ENCODE results near the gene PACRG. TPM values are rescaled to one million over a fixed set of nuclear protein-coding genes. Genes with fewer than 3 reads are reported as not detected.

PACRG gene
- total and polyA plus RNA-seq, 2 of the 8 experiments (the other 6 are each of a cell fraction or from before 2014, with no cell fraction given) = 0.44 to 0.54 TPM

- CTCF ChIA-PET (ENCODE audit: partially characterized antibody) = no interaction called here
- no peak overlapping the region for H3K27ac ChIP-seq (ENCODE audit: low read depth, low read length)
- H3K18ac ChIP-seq (ENCODE audit: extremely low read depth, low read length) = no peak overlapping the region
- no peak overlapping the region for H2BK15ac ChIP-seq (ENCODE audit: low read length)
- no peak overlapping the region for H3K56ac ChIP-seq (replicated peaks; ENCODE audit: insufficient read length, low read depth, low read length)
- FAIRE-seq (no peak), DNase-seq (ENCODE audit: low read depth in 1 of 2, low spot score in 2 of 2) (no peak)
- no peak overlapping the region for H3K4ac ChIP-seq (replicated peaks; ENCODE audit: insufficient read length, low read depth, low read length)
- H3K23ac ChIP-seq (ENCODE audit: insufficient read length) = no peak overlapping the region
- H4K20me1 ChIP-seq (replicated peaks in 1 of 2; ENCODE audit: control insufficient read depth in 1 of 2, insufficient read depth in 2 of 2, low read length in 2 of 2) = no peaks in the 10 kb centered on the region
- no peak overlapping the region for H3K4me2 ChIP-seq (ENCODE audit: insufficient read depth in 1 of 2, low read depth in 2 of 2, low read length in 2 of 2)
- H2AFZ ChIP-seq (ENCODE audit: low read length) = no peak overlapping the region
- H3K27me3 ChIP-seq (replicated peaks in 1 of 4; ENCODE audit: control insufficient read depth in 3 of 4, extremely low read depth in 1 of 4, insufficient read depth in 3 of 4, low read length in 3 of 4) = no peaks in the 10 kb centered on the region
- no peak overlapping the region for H3K9ac ChIP-seq (replicated peaks in 1 of 4; ENCODE audit: extremely low read depth in 1 of 4, low read depth in 3 of 4, low read length in 3 of 4)
- no peak overlapping the region for H2BK5ac ChIP-seq (ENCODE audit: low read depth, low read length)
- TF ChIP-seq GABPA (IDR thresholded peaks at IDR 0.05; ENCODE audit: borderline replicate concordance, insufficient read depth, low read length) (no peak), KDM4A (IDR thresholded peaks at IDR 0.05; ENCODE audit: low read depth, low read length, severe bottlenecking) (no peak), SP1 (IDR thresholded peaks at IDR 0.05; ENCODE audit: low read depth, low read length) (no peak), CBX5 (IDR thresholded peaks at IDR 0.05; ENCODE audit: low read depth, low read length) (no peak), SIRT6 (IDR thresholded peaks at IDR 0.05; ENCODE audit: low read length) (no peak), GTF2F1 (IDR thresholded peaks at IDR 0.05; ENCODE audit: borderline replicate concordance, low read depth, low read length) (no peak), SUZ12 (IDR thresholded peaks at IDR 0.05; ENCODE audit: low read length) (no peak), BACH1 (IDR thresholded peaks at IDR 0.05; ENCODE audit: low read length) (no peak), NRF1 (IDR thresholded peaks at IDR 0.05; ENCODE audit: low read depth, low read length) (no peak), SP4 (IDR thresholded peaks at IDR 0.05; ENCODE audit: low read length) (no peak), RXRA (IDR thresholded peaks at IDR 0.05; ENCODE audit: insufficient read depth, low read depth, low read length) (no peak), USF2 (IDR thresholded peaks at IDR 0.05; ENCODE audit: low read length) (no peak), JUND (IDR thresholded peaks at IDR 0.05; ENCODE audit: low read length) (no peak), ZNF274 (IDR thresholded peaks at IDR 0.05; ENCODE audit: borderline replicate concordance, extremely low read depth, low read length) (no peak)
- H2AK5ac ChIP-seq (ENCODE audit: low read depth, low read length) = no peak overlapping the region
- no peak overlapping the region for H2BK120ac ChIP-seq (replicated peaks; ENCODE audit: low read depth, low read length)
- H2BK20ac ChIP-seq (ENCODE audit: low read length) = no peak overlapping the region
- H4K8ac ChIP-seq (ENCODE audit: extremely low read depth, insufficient read depth, low read length) = no peak overlapping the region
- no peaks in the 10 kb centered on the region for H3K23me2 ChIP-seq (ENCODE audit: low read depth, low read length)
- no peak overlapping the region for H3K4me3 ChIP-seq (ENCODE audit: extremely low read depth in 1 of 4, insufficient read depth in 2 of 4, low read depth in 3 of 4, low read length in 4 of 4)
- no peaks in the 10 kb centered on the region; a peak in 1 of 7 replicates for H3K4me1 ChIP-seq (replicated peaks in 1 of 4; ENCODE audit: control insufficient read depth in 3 of 4, insufficient read depth in 4 of 4, low read length in 3 of 4)
- no peaks in the 10 kb centered on the region for H3K79me2 ChIP-seq (ENCODE audit: control insufficient read depth in 1 of 2, insufficient read depth in 2 of 2, low read length in 2 of 2)
- no peaks in the 10 kb centered on the region for H3K79me1 ChIP-seq (ENCODE audit: low read depth, low read length)
- POLR2A ChIA-PET (ENCODE audit: partially characterized antibody) = no interaction called here
- H4K5ac ChIP-seq (ENCODE audit: insufficient read length, low read depth, low read length) = no peak overlapping the region
- H3K14ac ChIP-seq (ENCODE audit: insufficient read length) = no peak overlapping the region
- H3K36me3 ChIP-seq (ENCODE audit: control insufficient read depth in 2 of 4, insufficient read depth in 4 of 4, low read length in 3 of 4) = no peaks in the 10 kb centered on the region
- H4K91ac ChIP-seq (replicated peaks; ENCODE audit: insufficient read length, low read length) = no peak overlapping the region
- no peaks in the 10 kb centered on the region for H3K9me3 ChIP-seq (ENCODE audit: insufficient read depth in 2 of 2, low read depth in 1 of 2, low read length in 1 of 2)
- 95% methylated on average over 8 of the region's 8 CpGs; no CpG with 5 or more reads in 1 of the 2 experiments for WGBS, 2 experiments (ENCODE audit: extremely low coverage in 1 of 2, insufficient coverage in 1 of 2, insufficient read length in 1 of 2, insufficient replicate concordance in 2 of 2, low coverage in 1 of 2, low lambda C conversion rate in 2 of 2, missing lambda C conversion rate in 1 of 2)
- H2BK12ac ChIP-seq (ENCODE audit: low read depth, low read length) = no peak overlapping the region
These were observed 621.9 kb downstream of the PACRG start for GRCh38 chr6:163349696-163350095.
